AG09309 (cell line): ENCODE results near the gene MYO7B.
"Not testable (repeated sequence)": the region's sequence is repeated elsewhere in the genome, so short reads cannot be mapped to it uniquely, and the experiment has no call there.

Experiments
- DNase-seq: peaks from one replicate; pipeline ENCODE4 v3.0.0-alpha.2; 2010; ENCODE audit warnings: low read depth
- H3K4me3 ChIP-seq: 2 replicates; pipeline ENCODE4 v1.5.1; 2011; ENCODE audit warnings: mild to moderate bottlenecking, low read depth, low read length, moderate library complexity; ENCODE audit not compliant: control insufficient read depth
- CTCF ChIP-seq: IDR thresholded peaks from 2 replicates; pipeline ENCODE4 v1.5.1; 2011; ENCODE audit warnings: mild to moderate bottlenecking, low read depth, low read length, inconsistent platforms; ENCODE audit not compliant: insufficient read depth, control insufficient read depth; ENCODE audit errors: missing control alignments

MYO7B gene

GRCh38 chr2:127537644-127538043, 2.2 kb downstream of the MYO7B start:
- no peak for DNase-seq
- no peak for TF ChIP-seq CTCF
- no peak overlapping the region for H3K4me3 ChIP-seq

GRCh38 chr2:127541809-127542208, 6.3 kb downstream of the MYO7B start:
- TF ChIP-seq CTCF = no peak
- DNase-seq = no peak
- no peak overlapping the region for H3K4me3 ChIP-seq

- H3K4me3 ChIP-seq = no peak overlapping the region
- DNase-seq = no peak
- no peak for TF ChIP-seq CTCF
Observed at GRCh38 chr2:127542231-127542630, 6.7 kb downstream of the MYO7B start.

GRCh38 chr2:127543013-127543501, 7.6 kb downstream of the MYO7B start:
- not testable (repeated sequence) for H3K4me3 ChIP-seq, DNase-seq

- no peak overlapping the region for H3K4me3 ChIP-seq
- DNase-seq = no peak
- no peak for TF ChIP-seq CTCF
Observed at GRCh38 chr2:127545189-127545588, 9.7 kb downstream of the MYO7B start.

GRCh38 chr2:127545796-127546195, 10.3 kb downstream of the MYO7B start:
- DNase-seq = no peak
- no peak for TF ChIP-seq CTCF
- no peak overlapping the region for H3K4me3 ChIP-seq

- TF ChIP-seq CTCF = no peak
- DNase-seq = no peak
Observed at GRCh38 chr2:127546797-127547196, 11.3 kb downstream of the MYO7B start.

More at GRCh38 chr2:127546797-127547196, 11.3 kb downstream of the MYO7B start:
- no peak overlapping the region for H3K4me3 ChIP-seq
